ENCODE measurements around the gene VWCE. TPM values are rescaled to one million over a fixed set of nuclear protein-coding genes. Genes with fewer than 3 reads are reported as not detected.

VWCE gene
- total and polyA plus RNA-seq, 9 of the 15 experiments (the other 6 are each of a cell fraction or from before 2014, with no cell fraction given) = 0.06 to 1.6 (median 0.63) TPM; not detected in 1

DNA sequence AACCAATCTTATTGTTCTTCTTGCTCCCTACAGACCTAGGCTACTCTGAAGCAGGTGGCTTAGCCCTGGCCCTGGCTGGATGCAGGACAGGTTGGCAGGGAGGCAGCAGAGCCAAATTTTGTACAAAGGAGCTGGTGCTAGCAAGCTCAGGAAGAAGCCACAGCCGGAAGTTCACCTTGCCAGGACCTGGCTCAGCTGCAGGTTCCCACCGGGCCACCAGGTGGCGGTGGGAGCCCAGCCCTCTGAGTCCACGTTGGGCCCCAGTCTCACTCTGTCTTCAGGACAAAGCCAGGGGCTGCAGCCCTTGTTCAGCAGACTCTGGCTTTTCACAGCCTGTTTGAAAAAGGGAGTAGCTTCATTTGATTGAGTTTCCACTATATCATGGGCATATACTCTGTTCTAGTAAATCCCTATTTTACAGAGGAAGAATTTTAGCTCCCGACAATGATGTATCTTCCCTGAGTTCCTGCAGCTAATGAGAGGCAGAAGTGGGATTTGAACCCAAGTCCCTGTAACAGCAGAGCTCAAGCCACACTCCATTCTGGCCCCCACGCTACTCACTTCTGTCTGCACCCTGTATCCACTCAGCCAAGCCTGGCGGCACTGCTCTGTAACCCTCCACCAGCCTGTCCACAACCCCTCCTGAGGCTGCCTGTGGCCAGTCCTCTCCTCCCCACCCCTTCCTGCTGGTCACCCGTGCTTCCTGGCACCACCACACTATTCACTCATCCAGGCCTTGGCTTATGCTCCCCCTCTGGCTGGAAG lies 41.2 kb upstream of the VWCE start (continued):
- TF ChIP-seq HDAC6 (IDR thresholded peaks at IDR 0.05; ENCODE audit: low read depth, low read length) (no peak), BHLHE40 (IDR thresholded peaks at IDR 0.05; ENCODE audit: low read length) (no peak), TBL1XR1 (IDR thresholded peaks at IDR 0.05; ENCODE audit: low read length in 2 of 2) (no peak; a peak in 1 of 4 replicates), ZNF431 (CRISPR knock-in tag; IDR thresholded peaks at IDR 0.05) (no peak), KLF6 (CRISPR knock-in tag; IDR thresholded peaks at IDR 0.05; ENCODE audit: borderline replicate concordance) (no peak), MYC (IDR thresholded peaks at IDR 0.05; ENCODE audit: low read depth, low read length) (peak; percentile 62), MYC (CRISPR knock-in tag; IDR thresholded peaks at IDR 0.05; ENCODE audit: borderline replicate concordance, low read depth) (no peak), POLR2AphosphoS2 (IDR thresholded peaks at IDR 0.05; ENCODE audit: low read length) (no peak), HNRNPLL (IDR thresholded peaks at IDR 0.05; ENCODE audit: low read depth, low read length, poor library complexity, severe bottlenecking) (no peak), PYGO2 (tag; IDR thresholded peaks at IDR 0.05) (no peak), RBM15 (IDR thresholded peaks at IDR 0.05; ENCODE audit: insufficient read depth, low read length) (no peak), HDAC3 (IDR thresholded peaks at IDR 0.05; ENCODE audit: borderline replicate concordance, partially characterized antibody) (no peak), NFRKB (IDR thresholded peaks at IDR 0.05; ENCODE audit: low read depth) (no peak)
- TF ChIP-seq, protein P1, sequence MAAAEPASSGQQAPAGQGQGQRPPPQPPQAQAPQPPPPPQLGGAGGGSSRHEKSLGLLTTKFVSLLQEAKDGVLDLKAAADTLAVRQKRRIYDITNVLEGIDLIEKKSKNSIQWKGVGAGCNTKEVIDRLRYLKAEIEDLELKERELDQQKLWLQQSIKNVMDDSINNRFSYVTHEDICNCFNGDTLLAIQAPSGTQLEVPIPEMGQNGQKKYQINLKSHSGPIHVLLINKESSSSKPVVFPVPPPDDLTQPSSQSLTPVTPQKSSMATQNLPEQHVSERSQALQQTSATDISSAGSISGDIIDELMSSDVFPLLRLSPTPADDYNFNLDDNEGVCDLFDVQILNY (CRISPR knock-in tag; IDR thresholded peaks at IDR 0.05) = no peak
- TF ChIP-seq, protein P2, sequence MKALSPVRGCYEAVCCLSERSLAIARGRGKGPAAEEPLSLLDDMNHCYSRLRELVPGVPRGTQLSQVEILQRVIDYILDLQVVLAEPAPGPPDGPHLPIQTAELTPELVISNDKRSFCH (CRISPR knock-in tag; IDR thresholded peaks at IDR 0.05) = no peak
- TF ChIP-seq, protein P2 (tag; IDR thresholded peaks at IDR 0.05) = no peak
- TF ChIP-seq, protein P3, sequence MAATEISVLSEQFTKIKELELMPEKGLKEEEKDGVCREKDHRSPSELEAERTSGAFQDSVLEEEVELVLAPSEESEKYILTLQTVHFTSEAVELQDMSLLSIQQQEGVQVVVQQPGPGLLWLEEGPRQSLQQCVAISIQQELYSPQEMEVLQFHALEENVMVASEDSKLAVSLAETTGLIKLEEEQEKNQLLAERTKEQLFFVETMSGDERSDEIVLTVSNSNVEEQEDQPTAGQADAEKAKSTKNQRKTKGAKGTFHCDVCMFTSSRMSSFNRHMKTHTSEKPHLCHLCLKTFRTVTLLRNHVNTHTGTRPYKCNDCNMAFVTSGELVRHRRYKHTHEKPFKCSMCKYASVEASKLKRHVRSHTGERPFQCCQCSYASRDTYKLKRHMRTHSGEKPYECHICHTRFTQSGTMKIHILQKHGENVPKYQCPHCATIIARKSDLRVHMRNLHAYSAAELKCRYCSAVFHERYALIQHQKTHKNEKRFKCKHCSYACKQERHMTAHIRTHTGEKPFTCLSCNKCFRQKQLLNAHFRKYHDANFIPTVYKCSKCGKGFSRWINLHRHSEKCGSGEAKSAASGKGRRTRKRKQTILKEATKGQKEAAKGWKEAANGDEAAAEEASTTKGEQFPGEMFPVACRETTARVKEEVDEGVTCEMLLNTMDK (IDR thresholded peaks at IDR 0.05; ENCODE audit: borderline replicate concordance, insufficient read depth, low read depth, low read length, poor library complexity, severe bottlenecking) = no peak
- TF ChIP-seq, protein P4, sequence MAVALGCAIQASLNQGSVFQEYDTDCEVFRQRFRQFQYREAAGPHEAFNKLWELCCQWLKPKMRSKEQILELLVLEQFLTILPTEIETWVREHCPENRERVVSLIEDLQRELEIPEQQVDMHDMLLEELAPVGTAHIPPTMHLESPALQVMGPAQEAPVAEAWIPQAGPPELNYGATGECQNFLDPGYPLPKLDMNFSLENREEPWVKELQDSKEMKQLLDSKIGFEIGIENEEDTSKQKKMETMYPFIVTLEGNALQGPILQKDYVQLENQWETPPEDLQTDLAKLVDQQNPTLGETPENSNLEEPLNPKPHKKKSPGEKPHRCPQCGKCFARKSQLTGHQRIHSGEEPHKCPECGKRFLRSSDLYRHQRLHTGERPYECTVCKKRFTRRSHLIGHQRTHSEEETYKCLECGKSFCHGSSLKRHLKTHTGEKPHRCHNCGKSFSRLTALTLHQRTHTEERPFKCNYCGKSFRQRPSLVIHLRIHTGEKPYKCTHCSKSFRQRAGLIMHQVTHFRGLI (CRISPR knock-in tag; IDR thresholded peaks at IDR 0.05) = no peak
- TF ChIP-seq, protein P5, sequence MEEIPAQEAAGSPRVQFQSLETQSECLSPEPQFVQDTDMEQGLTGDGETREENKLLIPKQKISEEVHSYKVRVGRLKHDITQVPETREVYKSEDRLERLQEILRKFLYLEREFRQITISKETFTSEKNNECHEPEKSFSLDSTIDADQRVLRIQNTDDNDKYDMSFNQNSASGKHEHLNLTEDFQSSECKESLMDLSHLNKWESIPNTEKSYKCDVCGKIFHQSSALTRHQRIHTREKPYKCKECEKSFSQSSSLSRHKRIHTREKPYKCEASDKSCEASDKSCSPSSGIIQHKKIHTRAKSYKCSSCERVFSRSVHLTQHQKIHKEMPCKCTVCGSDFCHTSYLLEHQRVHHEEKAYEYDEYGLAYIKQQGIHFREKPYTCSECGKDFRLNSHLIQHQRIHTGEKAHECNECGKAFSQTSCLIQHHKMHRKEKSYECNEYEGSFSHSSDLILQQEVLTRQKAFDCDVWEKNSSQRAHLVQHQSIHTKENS (CRISPR knock-in tag; IDR thresholded peaks at IDR 0.05) = no peak
